Caco-2 (cell line): ENCODE data around the gene C1orf94. TPM values are rescaled to one million over a fixed set of nuclear protein-coding genes. Genes with fewer than 3 reads are reported as not detected.

ENCODE experiments used
- BruUV-seq: library from RNA; stranded (reverse); fragments of 400-500 nt; replicated peaks from 2 replicates; lab custom pipeline; 2021; lab: Mats Ljungman, UMichigan
- CTCF ChIA-PET: fragments of 300-600 bp; sonication (Branson Sonifier 250); formaldehyde crosslinking; loops from one replicate; lab custom pipeline; 2022; ENCODE audit warnings: antibody characterized with exemption; lab: Charles Lee
- POLR2A ChIA-PET: fragments of 300-600 bp; sonication (Branson Sonifier 250); formaldehyde crosslinking; loops from one replicate; lab custom pipeline; 2022; ENCODE audit warnings: antibody characterized with exemption; lab: Charles Lee
- DNase-seq, 2 experiments: peaks; one replicate each; pipeline versions ENCODE4 v3.0.0 to v3.0.0-alpha.2; 2020 to 2022
- H3K27me3 ChIP-seq: replicated peaks from 2 replicates; pipeline ENCODE4 v1.6.0; 2011; ENCODE audit warnings: low read length; ENCODE audit not compliant: control insufficient read depth, insufficient read depth
- H3K36me3 ChIP-seq: 2 replicates; pipeline ENCODE4 v1.5.1; 2011; ENCODE audit warnings: low read length; ENCODE audit not compliant: control insufficient read depth, insufficient read depth
- H3K4me1 ChIP-seq: fragments of 250-450 bp; sonication (Bioruptor Pico); 2 replicates; pipeline ENCODE4 v1.5.1; 2020; ENCODE audit warnings: mild to moderate bottlenecking
- H3K4me3 ChIP-seq: 2 replicates; pipeline ENCODE4 v1.5.1; 2011; ENCODE audit warnings: low read depth, mild to moderate bottlenecking, control low read depth, low read length
- H3K9me3 ChIP-seq: fragments of 250-450 bp; sonication (Bioruptor Pico); 2 replicates; pipeline ENCODE4 v1.5.1; 2020; ENCODE audit warnings: mild to moderate bottlenecking, moderate library complexity
- H3K27ac Mint-ChIP-seq: one replicate; pipeline ENCODE4 v1.8.0; 2022; ENCODE audit warnings: mixed read lengths; ENCODE audit not compliant: unreplicated experiment
- H3K27me3 Mint-ChIP-seq: one replicate; pipeline ENCODE4 v1.8.0; 2022; ENCODE audit warnings: mixed read lengths; ENCODE audit not compliant: insufficient read depth, unreplicated experiment
- H3K36me3 Mint-ChIP-seq: one replicate; pipeline ENCODE4 v1.8.0; 2022; ENCODE audit warnings: mild to moderate bottlenecking, mixed read lengths; ENCODE audit not compliant: insufficient read depth, unreplicated experiment
- H3K4me1 Mint-ChIP-seq: one replicate; pipeline ENCODE4 v1.8.0; 2022; ENCODE audit warnings: low read depth, mixed read lengths; ENCODE audit not compliant: unreplicated experiment
- H3K4me3 Mint-ChIP-seq: one replicate; pipeline ENCODE4 v1.8.0; 2022; ENCODE audit warnings: mild to moderate bottlenecking, moderate library complexity, mixed read lengths; ENCODE audit not compliant: unreplicated experiment
- H3K9me3 Mint-ChIP-seq: one replicate; pipeline ENCODE4 v1.8.0; 2022; ENCODE audit warnings: mixed read lengths; ENCODE audit not compliant: unreplicated experiment
- CTCF ChIP-seq, 2 experiments: fragments of 200-600 bp in 1 of 2; IDR thresholded peaks; 1 replicate in 1 of 2; 2 replicates in 1 of 2; pipeline versions ENCODE4 v1.5.1 to v1.8.0; 2011 to 2022; ENCODE audit warnings: antibody characterized with exemption in 1 of 2, control low read depth in 1 of 2, inconsistent platforms in 1 of 2, low read depth in 1 of 2, low read length in 1 of 2, mild to moderate bottlenecking in 1 of 2, moderate library complexity in 1 of 2; ENCODE audit not compliant: insufficient read depth in 1 of 2, severe bottlenecking in 1 of 2, unreplicated experiment in 1 of 2
- intact Hi-C: fragments of 100-400 bp; cut with micrococcal nuclease; formaldehyde crosslinking; loops from one replicate; pipeline ENCODE4 v1.10.0; 2022; ENCODE audit not compliant: unreplicated experiment
- total RNA-seq: library from RNA; stranded (reverse); gene quantifications from 2 replicates; pipeline ENCODE4 v1.2.3, GENCODE V29; 2022

The C1orf94 gene
- total RNA-seq, 1 experiment from 2014 or later = not detected

GRCh38 chr1:34262921-34263320 is 86.2 kb downstream of the C1orf94 start:
- no peak for TF ChIP-seq CTCF (IDR thresholded peaks at IDR 0.05; ENCODE audit: insufficient read depth in 1 of 2, low read depth in 1 of 2, low read length in 1 of 2, severe bottlenecking in 1 of 2, unreplicated experiment in 1 of 2)
- no peaks in the 10 kb centered on the region for H3K4me1 Mint-ChIP-seq
- no peaks in the 10 kb centered on the region for H3K36me3 ChIP-seq
- no peaks in the 10 kb centered on the region for H3K9me3 ChIP-seq
- no peaks in the 10 kb centered on the region for H3K9me3 Mint-ChIP-seq
- no peaks in the 10 kb centered on the region for H3K27me3 ChIP-seq
- H3K4me3 ChIP-seq = no peak overlapping the region
- no peak overlapping the region for H3K27ac Mint-ChIP-seq
- ChIA-PET POLR2A (no interaction called here), CTCF (no interaction called here)
- intact Hi-C loops = no loop called here
- no peak for DNase-seq
- peaks cover 9% of the 10 kb centered on the region for H3K27me3 Mint-ChIP-seq
- H3K36me3 Mint-ChIP-seq = no peaks in the 10 kb centered on the region
- no TSS peak for BruUV-seq
- H3K4me1 ChIP-seq = no peaks in the 10 kb centered on the region
- no peak overlapping the region for H3K4me3 Mint-ChIP-seq

- Mint-ChIP-seq H3K4me1 (no peaks in the 10 kb centered on the region), H3K27me3 (peaks cover 9% of the 10 kb centered on the region), H3K4me3 (no peak overlapping the region), H3K27ac (no peak overlapping the region), H3K9me3 (no peaks in the 10 kb centered on the region), H3K36me3 (no peaks in the 10 kb centered on the region)
- intact Hi-C loops = no loop called here
- ChIA-PET CTCF (no interaction called here), POLR2A (no interaction called here)
- Histone ChIP-seq H3K4me3 (no peak overlapping the region), H3K4me1 (no peaks in the 10 kb centered on the region), H3K9me3 (no peaks in the 10 kb centered on the region), H3K36me3 (no peaks in the 10 kb centered on the region), H3K27me3 (no peaks in the 10 kb centered on the region)
- DNase-seq = no peak
- no peak for TF ChIP-seq CTCF (IDR thresholded peaks at IDR 0.05; ENCODE audit: insufficient read depth in 1 of 2, low read depth in 1 of 2, low read length in 1 of 2, severe bottlenecking in 1 of 2, unreplicated experiment in 1 of 2)
- no TSS peak for BruUV-seq
Measured at GRCh38 chr1:34263406-34263805, 86.7 kb downstream of the C1orf94 start.

- Histone ChIP-seq H3K36me3 (no peaks in the 10 kb centered on the region), H3K27me3 (no peaks in the 10 kb centered on the region), H3K4me1 (no peaks in the 10 kb centered on the region), H3K9me3 (no peaks in the 10 kb centered on the region), H3K4me3 (no peak overlapping the region)
- no TSS peak for BruUV-seq
- intact Hi-C loops = no loop called here
- ChIA-PET POLR2A (no interaction called here), CTCF (no interaction called here)
- Mint-ChIP-seq H3K27ac (no peak overlapping the region), H3K4me3 (no peak overlapping the region), H3K9me3 (no peaks in the 10 kb centered on the region), H3K27me3 (peaks cover 11% of the 10 kb centered on the region), H3K36me3 (no peaks in the 10 kb centered on the region), H3K4me1 (no peaks in the 10 kb centered on the region)
- no peak for TF ChIP-seq CTCF (IDR thresholded peaks at IDR 0.05; ENCODE audit: insufficient read depth in 1 of 2, low read depth in 1 of 2, low read length in 1 of 2, severe bottlenecking in 1 of 2, unreplicated experiment in 1 of 2)
- DNase-seq = no peak
Measured at GRCh38 chr1:34265396-34265795, 88.7 kb downstream of the C1orf94 start.
